ENCODE measurements around the gene KIF2A.
A peak's percentile ranks its signal among the peaks of the same experiment; 100 is the strongest.

The KIF2A gene

GRCh38 chr5:62403411-62404250, 97.6 kb downstream of the KIF2A start, which contains the start of gene DIMT1:
TSS of gene DIMT1 (minus strand) at chr5:62403905. CDS start at chr5:62403772, 133 bp downstream.
- Histone ChIP-seq H3K4me1 (ENCODE audit: control insufficient read depth, insufficient read depth, low read length) (peaks cover 6% of the 10 kb centered on the region), H3K36me3 (ENCODE audit: control insufficient read depth, insufficient read depth, low read length) (peaks cover under 1% of the 10 kb centered on the region), H3K27ac (ENCODE audit: insufficient read depth, low read depth, low read length, poor library complexity, severe bottlenecking) (peak within 1 kb of the TSS; percentile 97), H3K4me3 (ENCODE audit: insufficient read depth, low read depth, low read length) (peak within 1 kb of the TSS; percentile 82), H3K9me3 (ENCODE audit: control insufficient read depth, low read length) (no peaks in the 10 kb centered on the region), H3K27me3 (ENCODE audit: control insufficient read depth, insufficient read depth, low read length, poor library complexity, severe bottlenecking) (no peaks in the 10 kb centered on the region)
- 0 to 1% methylated on average over 66 of the region's 66 CpGs for WGBS, 2 experiments

- Histone ChIP-seq H3K4me3 (ENCODE audit: insufficient read depth, low read depth, low read length) (peak within 1 kb of the TSS; percentile 84), H3K4me1 (ENCODE audit: control insufficient read depth, insufficient read depth, low read length) (peaks cover 7% of the 10 kb centered on the region), H3K36me3 (ENCODE audit: control insufficient read depth, insufficient read depth, low read length) (no peaks in the 10 kb centered on the region), H3K27ac (ENCODE audit: insufficient read depth, low read depth, low read length, poor library complexity, severe bottlenecking) (peak within 1 kb of the TSS; percentile 93), H3K9me3 (ENCODE audit: control insufficient read depth, low read length) (no peaks in the 10 kb centered on the region), H3K27me3 (ENCODE audit: control insufficient read depth, insufficient read depth, low read length, poor library complexity, severe bottlenecking) (no peaks in the 10 kb centered on the region)
- 0 to 1% methylated on average over 66 of the region's 66 CpGs for WGBS, 2 experiments
These were observed 106.7 kb downstream of the KIF2A start, which contains the start of gene IPO11 for GRCh38 chr5:62412549-62413329. TSS of gene IPO11 (plus strand) at chr5:62412763. CDS start at chr5:62437280, 24,517 bp downstream.

- H3K27ac ChIP-seq (ENCODE audit: insufficient read depth, low read depth, low read length, poor library complexity, severe bottlenecking), result no peak overlapping the region
These were observed 107.7 kb downstream of the KIF2A start for GRCh38 chr5:62413711-62414110.

GRCh38 chr5:62418462-62419076, 112.6 kb downstream of the KIF2A start:
- Histone ChIP-seq H3K27ac (ENCODE audit: insufficient read depth, low read depth, low read length, poor library complexity, severe bottlenecking) (no peak overlapping the region), H3K27me3 (ENCODE audit: control insufficient read depth, insufficient read depth, low read length, poor library complexity, severe bottlenecking) (no peaks in the 10 kb centered on the region), H3K4me1 (ENCODE audit: control insufficient read depth, insufficient read depth, low read length) (peaks cover 6% of the 10 kb centered on the region), H3K9me3 (ENCODE audit: control insufficient read depth, low read length) (no peaks in the 10 kb centered on the region), H3K4me3 (ENCODE audit: insufficient read depth, low read depth, low read length) (no peak overlapping the region), H3K36me3 (ENCODE audit: control insufficient read depth, insufficient read depth, low read length) (no peaks in the 10 kb centered on the region)
- 91 to 98% methylated on average over 3 to 4 of the region's 4 CpGs for WGBS, 2 experiments

More at GRCh38 chr5:62413711-62414110, 107.7 kb downstream of the KIF2A start:
- Histone ChIP-seq H3K9me3 (ENCODE audit: control insufficient read depth, low read length) (no peaks in the 10 kb centered on the region), H3K36me3 (ENCODE audit: control insufficient read depth, insufficient read depth, low read length) (no peaks in the 10 kb centered on the region), H3K4me1 (ENCODE audit: control insufficient read depth, insufficient read depth, low read length) (peaks cover 7% of the 10 kb centered on the region), H3K4me3 (ENCODE audit: insufficient read depth, low read depth, low read length) (peak overlapping the region; percentile 84), H3K27me3 (ENCODE audit: control insufficient read depth, insufficient read depth, low read length, poor library complexity, severe bottlenecking) (no peaks in the 10 kb centered on the region)
- 67 to 68% methylated on average over 3 of the region's 3 CpGs for WGBS, 2 experiments

- Histone ChIP-seq H3K27ac (ENCODE audit: insufficient read depth, low read depth, low read length, poor library complexity, severe bottlenecking) (no peak overlapping the region), H3K27me3 (ENCODE audit: control insufficient read depth, insufficient read depth, low read length, poor library complexity, severe bottlenecking) (no peaks in the 10 kb centered on the region), H3K4me1 (ENCODE audit: control insufficient read depth, insufficient read depth, low read length) (no peaks in the 10 kb centered on the region), H3K9me3 (ENCODE audit: control insufficient read depth, low read length) (no peaks in the 10 kb centered on the region), H3K36me3 (ENCODE audit: control insufficient read depth, insufficient read depth, low read length) (no peaks in the 10 kb centered on the region), H3K4me3 (ENCODE audit: insufficient read depth, low read depth, low read length) (no peak overlapping the region)
- WGBS, 2 experiments, result 95% methylated on average over 3 of the region's 3 CpGs
These were observed 113.6 kb downstream of the KIF2A start for GRCh38 chr5:62419609-62420008.

- WGBS, 2 experiments, result 89 to 92% methylated on average over 1 of the region's 1 CpG
- H3K9me3 ChIP-seq (ENCODE audit: control insufficient read depth, low read length), result no peaks in the 10 kb centered on the region
- H3K4me3 ChIP-seq (ENCODE audit: insufficient read depth, low read depth, low read length), result no peak overlapping the region
- H3K4me1 ChIP-seq (ENCODE audit: control insufficient read depth, insufficient read depth, low read length), result no peaks in the 10 kb centered on the region
- H3K27ac ChIP-seq (ENCODE audit: insufficient read depth, low read depth, low read length, poor library complexity, severe bottlenecking), result no peak overlapping the region
- H3K36me3 ChIP-seq (ENCODE audit: control insufficient read depth, insufficient read depth, low read length), result no peaks in the 10 kb centered on the region
- H3K27me3 ChIP-seq (ENCODE audit: control insufficient read depth, insufficient read depth, low read length, poor library complexity, severe bottlenecking), result no peaks in the 10 kb centered on the region
These were observed 115.4 kb downstream of the KIF2A start for GRCh38 chr5:62421414-62421813.

GRCh38 chr5:62424763-62425162, 118.8 kb downstream of the KIF2A start:
- H3K9me3 ChIP-seq (ENCODE audit: control insufficient read depth, low read length), result no peaks in the 10 kb centered on the region
- no peaks in the 10 kb centered on the region for H3K4me1 ChIP-seq (ENCODE audit: control insufficient read depth, insufficient read depth, low read length)
- H3K36me3 ChIP-seq (ENCODE audit: control insufficient read depth, insufficient read depth, low read length), result no peaks in the 10 kb centered on the region
- no peak overlapping the region for H3K4me3 ChIP-seq (ENCODE audit: insufficient read depth, low read depth, low read length)
- no peak overlapping the region for H3K27ac ChIP-seq (ENCODE audit: insufficient read depth, low read depth, low read length, poor library complexity, severe bottlenecking)
- no peaks in the 10 kb centered on the region for H3K27me3 ChIP-seq (ENCODE audit: control insufficient read depth, insufficient read depth, low read length, poor library complexity, severe bottlenecking)
- WGBS, 2 experiments, result 91 to 95% methylated on average over 1 of the region's 1 CpG

- Histone ChIP-seq H3K4me3 (ENCODE audit: insufficient read depth, low read depth, low read length) (no peak overlapping the region), H3K36me3 (ENCODE audit: control insufficient read depth, insufficient read depth, low read length) (no peaks in the 10 kb centered on the region), H3K4me1 (ENCODE audit: control insufficient read depth, insufficient read depth, low read length) (no peaks in the 10 kb centered on the region), H3K9me3 (ENCODE audit: control insufficient read depth, low read length) (no peaks in the 10 kb centered on the region), H3K27me3 (ENCODE audit: control insufficient read depth, insufficient read depth, low read length, poor library complexity, severe bottlenecking) (no peaks in the 10 kb centered on the region), H3K27ac (ENCODE audit: insufficient read depth, low read depth, low read length, poor library complexity, severe bottlenecking) (no peak overlapping the region)
- WGBS, 2 experiments, result 89 to 94% methylated on average over 11 of the region's 11 CpGs
These were observed 126.0 kb downstream of the KIF2A start for GRCh38 chr5:62431735-62432620.

- H3K9me3 ChIP-seq (ENCODE audit: control insufficient read depth, low read length), result no peaks in the 10 kb centered on the region
- H3K36me3 ChIP-seq (ENCODE audit: control insufficient read depth, insufficient read depth, low read length), result no peaks in the 10 kb centered on the region
- H3K4me1 ChIP-seq (ENCODE audit: control insufficient read depth, insufficient read depth, low read length), result no peaks in the 10 kb centered on the region
- no peaks in the 10 kb centered on the region for H3K27me3 ChIP-seq (ENCODE audit: control insufficient read depth, insufficient read depth, low read length, poor library complexity, severe bottlenecking)
- 99 to 100% methylated on average over 5 of the region's 5 CpGs for WGBS, 2 experiments
- H3K27ac ChIP-seq (ENCODE audit: insufficient read depth, low read depth, low read length, poor library complexity, severe bottlenecking), result no peak overlapping the region
- no peak overlapping the region for H3K4me3 ChIP-seq (ENCODE audit: insufficient read depth, low read depth, low read length)
These were observed 126.6 kb downstream of the KIF2A start for GRCh38 chr5:62432621-62433064.
